Activated CD4-positive, alpha-beta T cell treated with anti-CD3 and anti-CD28 coated beads for 24 hours (primary cell): ENCODE data around the gene AKAP6.

Experiments
- DNase-seq, 2 donors: peaks; one replicate each; pipeline ENCODE4 v3.0.0-alpha.2; 2020; ENCODE audit warnings: low read depth in 2 of 2

Gene AKAP6

GRCh38 chr14:32667287-32667686 is 338.2 kb downstream of the AKAP6 start:
- DNase-seq, result no peak

GRCh38 chr14:32667791-32668190 is 338.7 kb downstream of the AKAP6 start:
- no peak for DNase-seq

DNA sequence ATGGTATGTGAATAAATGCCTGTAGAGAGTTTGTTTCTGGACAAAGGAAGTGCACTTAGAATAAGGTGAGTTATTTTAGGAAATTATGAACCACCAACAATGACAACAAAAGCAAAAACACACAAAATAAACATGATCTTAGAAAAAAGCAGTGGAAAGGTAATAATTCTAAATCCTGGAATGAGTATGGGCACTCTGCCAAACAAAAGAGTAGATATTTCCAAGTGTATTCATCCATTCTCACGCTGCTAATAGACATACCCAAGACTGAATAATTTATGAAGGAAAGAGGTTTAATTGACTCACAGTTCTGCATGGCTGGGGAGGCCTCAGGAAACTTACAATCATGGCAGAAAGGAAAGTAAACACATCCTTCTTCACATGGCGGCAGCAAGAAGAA is 340.3 kb downstream of the AKAP6 start:
- DNase-seq, result no peak

- DNase-seq, result no peak
Observed at GRCh38 chr14:32675433-32675832, 346.3 kb downstream of the AKAP6 start.

DNA sequence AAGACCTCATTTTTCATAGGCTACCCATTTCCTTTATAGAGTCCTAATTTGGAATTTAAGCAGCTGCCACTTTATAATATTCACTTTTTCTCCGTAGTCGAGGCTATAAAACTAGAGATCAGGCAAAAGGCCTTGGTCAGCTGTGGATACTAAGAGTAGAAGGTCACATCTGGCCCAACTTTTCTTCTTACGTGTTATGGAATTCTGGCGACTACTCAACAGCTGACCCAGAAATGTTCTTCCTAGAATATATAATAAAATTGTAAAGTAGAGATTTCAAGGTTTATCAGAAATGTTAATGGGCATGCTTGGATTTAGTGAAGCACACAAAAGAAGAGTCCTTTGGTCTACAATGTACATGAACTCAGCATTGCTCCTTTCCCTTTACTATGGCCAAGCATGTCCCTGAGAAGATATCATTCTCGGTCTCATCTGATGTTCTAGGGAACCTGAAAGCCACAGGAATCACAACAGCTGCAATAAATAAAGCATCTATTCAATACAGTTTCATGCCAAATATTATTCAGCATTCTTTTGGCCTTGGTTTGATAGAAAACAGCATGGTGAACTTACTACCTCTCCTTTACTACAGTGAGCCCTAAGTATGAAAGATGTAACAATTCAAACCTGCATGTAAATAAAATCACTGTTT is 348.2 kb downstream of the AKAP6 start:
- no peak for DNase-seq

- no peak for DNase-seq
Observed at GRCh38 chr14:32678088-32678487, 349.0 kb downstream of the AKAP6 start.

DNA sequence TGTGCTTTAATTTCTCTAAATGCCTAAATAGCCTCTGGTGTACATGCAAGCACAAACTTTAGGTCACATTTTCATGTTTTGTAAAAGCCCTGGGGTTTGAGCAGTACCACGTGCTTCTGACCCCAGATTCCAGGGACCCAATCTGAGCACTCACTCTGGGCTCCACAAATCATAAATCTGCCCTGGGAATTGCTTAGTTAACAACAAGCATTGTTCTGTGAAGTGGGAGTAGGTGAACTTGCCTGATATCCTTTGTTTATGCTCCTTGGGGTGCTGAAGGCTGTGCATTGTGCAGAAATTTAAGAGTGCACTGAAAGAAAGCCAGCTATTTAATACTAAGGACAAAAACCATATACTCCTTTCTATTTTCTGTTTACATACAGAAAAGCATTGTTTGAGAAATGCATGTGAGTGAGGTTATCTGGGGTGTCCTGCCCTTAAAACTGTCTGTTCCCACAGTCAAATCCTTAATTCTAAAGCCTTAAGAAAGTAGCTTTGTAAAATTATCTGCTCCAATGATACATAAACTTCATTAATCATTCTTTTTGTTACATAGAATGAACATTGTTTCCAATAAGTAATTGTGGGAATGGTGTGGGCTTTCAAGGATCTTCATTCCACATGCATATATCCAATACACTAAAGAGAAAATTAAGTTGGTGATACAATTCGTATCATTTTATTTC is 351.0 kb downstream of the AKAP6 start:
- no peak for DNase-seq

GRCh38 chr14:32681598-32681997 is 352.5 kb downstream of the AKAP6 start:
- no peak for DNase-seq

GRCh38 chr14:32682214-32682613 is 353.1 kb downstream of the AKAP6 start:
- DNase-seq, result no peak

GRCh38 chr14:32683679-32684078 is 354.6 kb downstream of the AKAP6 start:
- DNase-seq, result no peak

GRCh38 chr14:32688941-32689340 is 359.8 kb downstream of the AKAP6 start:
- no peak for DNase-seq

- no peak for DNase-seq
Observed at GRCh38 chr14:32692441-32692840, 363.3 kb downstream of the AKAP6 start.

GRCh38 chr14:32693114-32693513 is 364.0 kb downstream of the AKAP6 start:
- no peak for DNase-seq

- no peak for DNase-seq
Observed at GRCh38 chr14:32694795-32695449, 365.8 kb downstream of the AKAP6 start.

GRCh38 chr14:32696325-32697091 is 367.4 kb downstream of the AKAP6 start:
- no peak for DNase-seq

- DNase-seq, result no peak
Observed at GRCh38 chr14:32697114-32697513, 368.0 kb downstream of the AKAP6 start.

DNA sequence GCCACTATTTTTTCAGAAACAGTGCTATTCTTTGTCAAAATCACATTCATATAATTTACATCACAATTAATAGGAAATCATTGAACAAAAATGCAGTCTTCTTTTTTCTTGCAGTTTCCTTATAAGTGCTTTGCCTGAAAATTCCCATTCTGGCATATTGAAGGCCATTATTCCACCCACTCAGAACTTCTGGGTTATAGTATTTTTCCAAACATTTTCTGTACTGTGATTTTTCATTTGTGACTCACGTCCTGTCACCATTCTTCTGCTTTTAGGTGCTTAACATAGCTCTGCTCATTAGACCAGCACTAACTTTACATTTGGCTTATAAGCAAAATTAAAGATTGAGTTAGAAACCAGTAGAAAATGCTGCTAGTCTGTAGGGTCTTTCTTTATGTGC is 368.6 kb downstream of the AKAP6 start:
- DNase-seq, result no peak

GRCh38 chr14:32698831-32699230 is 369.7 kb downstream of the AKAP6 start:
- no peak for DNase-seq

DNA sequence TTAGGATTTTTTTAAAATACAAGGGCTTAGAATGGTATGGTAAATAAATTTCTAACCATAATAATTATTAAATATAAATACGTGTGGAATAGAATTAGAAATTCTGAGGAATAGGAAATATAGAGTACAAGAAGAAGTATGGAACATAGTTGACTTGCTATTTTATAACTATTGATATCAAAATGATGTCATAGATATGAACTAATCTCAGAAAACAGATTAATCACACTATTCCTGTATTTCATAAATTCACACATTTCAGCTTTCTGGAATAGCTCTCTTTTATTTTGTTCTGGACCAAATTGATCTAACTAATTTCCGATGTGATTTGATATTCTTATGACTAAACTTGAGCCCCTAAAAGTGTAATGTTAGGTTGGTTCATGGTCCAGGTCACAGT is 372.4 kb downstream of the AKAP6 start:
- no peak for DNase-seq

GRCh38 chr14:32702088-32702487 is 373.0 kb downstream of the AKAP6 start:
- DNase-seq, result no peak

DNA sequence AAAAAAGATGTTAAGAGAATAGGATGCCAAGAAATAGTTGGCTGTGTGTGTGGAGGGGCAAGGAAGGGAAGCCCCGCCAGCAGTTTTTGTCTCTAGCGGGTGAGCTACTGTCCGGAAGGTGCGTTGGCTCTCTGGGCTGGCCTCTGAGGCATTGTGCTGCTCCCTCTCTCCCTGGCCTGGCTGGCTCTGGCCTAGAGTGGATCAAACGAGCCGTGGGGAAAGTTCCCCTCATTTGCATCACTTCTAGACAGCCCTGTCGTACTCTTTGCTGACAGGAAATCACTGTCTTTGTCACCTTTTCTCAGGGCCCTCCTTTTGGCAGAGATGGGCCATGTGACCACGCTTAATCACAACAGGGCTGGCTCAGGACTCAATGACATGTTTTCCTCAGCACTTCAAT is 373.5 kb downstream of the AKAP6 start:
- peak in 1 of 2 donors; percentile 3 for DNase-seq

DNA sequence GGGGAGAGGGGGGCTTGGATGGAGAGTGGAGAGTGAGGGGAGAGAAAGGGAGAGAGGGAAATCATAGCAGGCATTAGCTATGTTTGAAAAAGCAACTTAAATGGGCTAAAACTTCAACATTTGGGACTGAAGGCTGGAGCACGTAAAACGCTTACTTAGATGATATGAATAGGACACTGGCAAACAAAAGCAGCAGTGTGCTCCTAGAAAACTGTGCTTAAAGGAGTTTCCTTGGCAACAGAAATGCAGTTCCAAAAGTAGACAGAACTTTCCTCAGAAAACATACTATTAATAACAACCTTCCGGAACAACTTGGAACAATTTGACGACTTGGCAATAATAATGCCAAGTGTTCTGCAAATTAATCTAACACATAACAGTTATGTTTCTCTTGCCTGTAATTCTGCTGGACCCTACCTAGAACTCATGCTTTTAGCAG is 374.1 kb downstream of the AKAP6 start:
- DNase-seq, result no peak
